SKM-1 treated with dmso at 0.1 percent for 144 hours (cell line): Measurements from ENCODE around the gene CARD10.
A peak's percentile ranks its signal among the peaks of the same experiment; 100 is the strongest.
"Not testable (repeated sequence)": the region's sequence is repeated elsewhere in the genome, so short reads cannot be mapped to it uniquely, and the experiment has no call there.

ENCODE experiments used
- DNase-seq: peaks from one replicate; lab custom pipeline; 2025; ENCODE audit not compliant: unreplicated experiment; lab: John Stamatoyannopoulos, UW

Gene CARD10

DNA sequence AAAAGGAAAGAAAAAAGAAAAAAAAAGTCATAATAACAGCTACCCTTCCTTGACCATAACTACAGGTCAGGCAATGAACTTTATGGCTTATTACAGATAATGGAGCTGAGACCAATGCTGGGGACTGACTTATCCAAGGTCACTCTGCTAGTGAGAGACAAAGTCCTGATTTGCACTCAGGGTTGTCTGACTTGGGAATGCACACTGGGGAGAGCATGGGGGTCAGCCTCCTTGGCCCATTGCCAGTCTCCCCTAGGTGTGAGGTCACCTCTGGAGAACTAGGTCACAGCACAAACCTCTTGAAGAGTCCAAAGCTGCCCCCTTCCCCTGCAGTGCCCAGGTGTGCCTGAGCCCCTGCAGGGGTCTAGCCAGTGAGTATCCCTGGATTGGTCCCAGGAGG, 35.8 kb upstream of the CARD10 start:
- DNase-seq, result no peak

DNA sequence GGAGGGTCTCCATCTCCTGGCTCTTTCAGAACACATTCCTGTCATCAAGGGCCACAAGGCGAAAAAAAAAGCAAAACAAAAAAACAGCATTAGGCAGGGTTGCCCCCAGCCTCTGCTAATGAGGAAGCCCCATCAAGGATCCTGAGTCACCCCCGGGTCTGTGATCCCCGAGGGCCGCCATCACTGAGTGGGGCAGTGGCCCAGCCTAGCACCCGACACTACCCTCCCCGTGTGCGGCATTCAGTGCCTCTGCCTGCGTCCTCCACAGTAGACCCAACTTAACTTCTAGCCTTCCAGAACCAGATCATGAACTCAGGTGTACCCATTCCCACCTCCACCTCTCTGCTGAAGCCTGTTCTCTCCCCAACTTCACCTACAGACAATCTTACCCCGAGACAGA, 34.5 kb upstream of the CARD10 start:
- DNase-seq, result no peak

- DNase-seq, result no peak
These were observed 33.4 kb upstream of the CARD10 start for GRCh38 chr22:37552524-37553163.

DNA sequence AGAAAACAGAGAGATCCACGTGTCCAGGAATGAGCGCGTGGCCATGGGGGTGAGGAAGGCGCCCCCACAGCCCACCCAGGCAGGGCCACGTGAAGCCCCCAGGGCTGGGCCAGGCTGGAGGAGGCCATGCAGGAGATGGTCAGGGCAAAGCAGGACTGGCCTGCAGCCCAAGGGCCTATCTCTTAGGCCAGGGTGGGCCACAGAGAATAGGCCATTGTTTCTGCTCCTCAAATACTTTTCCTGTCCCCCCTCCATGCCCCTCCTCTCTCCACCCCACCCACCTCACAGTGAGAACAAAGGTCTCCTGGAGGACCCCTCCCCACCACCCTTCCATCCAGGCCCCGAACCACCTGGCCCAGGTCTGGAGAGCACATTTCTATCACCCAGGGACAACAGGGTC, 32.8 kb upstream of the CARD10 start:
- no peak for DNase-seq

GRCh38 chr22:37550921-37551320, 31.7 kb upstream of the CARD10 start:
- DNase-seq, result not testable (repeated sequence)

DNA sequence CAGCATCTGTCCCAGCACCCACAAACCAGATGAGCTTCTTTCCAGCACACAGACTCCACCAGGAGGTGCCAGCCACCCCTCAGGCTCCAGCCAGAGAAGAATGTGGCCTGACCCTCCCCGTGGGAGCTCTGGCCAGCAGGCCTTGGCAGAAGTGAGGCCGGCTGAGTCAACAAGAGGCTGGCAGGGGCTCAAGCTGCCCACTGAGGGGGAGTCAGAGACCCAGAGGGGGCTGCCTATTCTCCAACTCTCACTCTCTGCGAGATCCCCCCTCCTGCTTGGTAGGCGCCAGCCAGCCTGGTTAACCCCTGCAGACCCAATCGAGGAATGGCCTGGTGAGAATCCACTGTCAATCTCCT, 30.5 kb upstream of the CARD10 start:
- DNase-seq, result no peak

- no peak for DNase-seq
These were observed 28.1 kb upstream of the CARD10 start for GRCh38 chr22:37547251-37547741.

DNA sequence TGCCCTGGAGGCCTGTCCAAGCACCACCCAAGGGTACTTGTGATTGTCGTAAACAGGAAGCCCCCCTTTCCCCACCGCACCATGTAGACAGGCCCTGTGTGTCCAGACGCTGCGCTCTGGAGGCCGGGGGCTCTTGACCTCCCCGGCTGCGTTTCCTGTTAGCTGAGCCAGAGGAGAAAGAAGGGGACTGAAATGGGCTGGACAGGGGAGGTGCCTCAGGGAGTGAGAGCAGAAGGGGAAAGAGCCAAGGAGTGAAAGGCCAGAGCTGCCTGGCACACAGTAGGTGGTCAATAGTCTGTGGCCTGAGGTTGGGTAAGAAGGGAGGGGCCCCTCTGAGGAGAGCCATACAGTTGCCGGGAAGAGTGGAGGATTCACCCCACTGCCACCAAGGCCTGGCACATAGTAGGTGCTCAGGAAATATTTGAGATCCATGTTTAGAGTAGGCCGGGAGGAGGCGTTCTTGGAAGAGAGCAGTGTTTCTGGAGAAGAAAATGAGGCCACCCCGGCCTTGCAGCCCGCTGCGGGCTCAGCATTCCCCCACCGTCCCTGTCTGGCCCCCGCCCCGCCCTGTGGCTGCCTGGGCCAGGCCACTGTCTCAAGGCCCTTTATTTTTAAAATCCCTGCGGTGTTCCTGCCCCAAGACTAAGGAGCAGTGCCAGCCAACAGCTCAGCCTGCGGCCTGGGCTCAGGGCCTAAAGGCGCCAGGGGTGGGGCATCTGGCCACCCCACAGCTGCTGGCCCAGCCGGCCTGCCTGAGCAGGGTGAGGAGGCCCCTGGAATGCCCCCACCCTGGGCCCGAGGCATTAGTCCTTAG, 27.4 kb upstream of the CARD10 start:
- DNase-seq, result no peak

DNA sequence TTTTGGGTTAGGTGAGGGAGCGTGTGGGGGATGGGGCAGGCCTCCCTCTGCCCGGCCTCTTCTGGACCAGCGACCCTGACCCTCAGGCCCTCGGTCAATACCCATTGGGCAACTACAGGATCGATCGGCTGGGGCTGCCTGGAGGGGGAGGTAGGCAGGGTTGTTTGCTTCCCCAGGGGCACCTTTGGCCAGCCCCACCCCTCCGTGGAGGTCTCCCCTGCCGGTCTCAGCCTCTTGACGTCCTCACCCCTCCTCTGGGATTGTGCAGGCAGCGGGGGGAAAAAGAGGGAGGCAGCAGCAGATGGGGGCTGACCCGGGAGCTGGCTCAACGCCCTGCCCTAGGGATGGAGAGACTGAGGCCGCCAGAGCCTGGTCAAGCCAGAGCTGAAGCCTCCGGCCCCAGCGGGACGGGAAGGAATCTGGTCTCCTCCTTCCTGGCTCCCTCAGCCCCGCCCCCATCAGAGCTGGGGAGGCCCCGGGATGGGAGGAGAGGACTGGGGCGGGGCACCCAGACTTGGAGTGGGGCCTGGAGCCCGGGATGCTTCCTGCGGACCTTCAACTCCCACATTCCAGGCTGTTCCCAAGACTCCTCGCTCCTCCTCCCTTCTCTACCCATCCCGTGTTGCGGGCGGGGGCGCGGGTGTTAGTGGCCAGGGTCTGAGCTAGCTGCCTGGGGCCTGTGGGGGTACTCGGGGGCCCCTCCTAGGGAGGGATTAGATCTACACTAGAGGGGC, 26.7 kb upstream of the CARD10 start:
- no peak for DNase-seq

- peak; percentile 32 for DNase-seq
These were observed 25.9 kb upstream of the CARD10 start for GRCh38 chr22:37544955-37545702.

DNA sequence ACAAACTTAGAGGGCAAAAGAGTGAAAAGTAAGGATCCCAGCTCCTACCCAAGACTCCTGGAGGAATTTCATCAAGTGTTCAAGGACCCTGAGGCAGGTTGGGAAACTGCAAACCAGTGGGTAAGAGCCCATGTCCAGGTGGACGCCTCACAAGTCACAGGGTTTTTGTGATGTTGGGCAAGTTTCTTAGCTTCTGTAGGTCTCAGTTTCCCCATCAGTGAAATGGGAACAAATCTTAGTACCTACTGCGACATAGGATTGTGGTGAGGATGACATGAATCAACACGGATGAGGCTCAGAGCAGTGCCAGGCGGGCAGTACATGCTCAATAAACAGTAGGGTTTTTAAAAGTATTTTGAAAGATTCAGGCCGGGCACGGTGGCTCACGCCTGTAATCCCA, 23.7 kb upstream of the CARD10 start:
- DNase-seq, result no peak

DNA sequence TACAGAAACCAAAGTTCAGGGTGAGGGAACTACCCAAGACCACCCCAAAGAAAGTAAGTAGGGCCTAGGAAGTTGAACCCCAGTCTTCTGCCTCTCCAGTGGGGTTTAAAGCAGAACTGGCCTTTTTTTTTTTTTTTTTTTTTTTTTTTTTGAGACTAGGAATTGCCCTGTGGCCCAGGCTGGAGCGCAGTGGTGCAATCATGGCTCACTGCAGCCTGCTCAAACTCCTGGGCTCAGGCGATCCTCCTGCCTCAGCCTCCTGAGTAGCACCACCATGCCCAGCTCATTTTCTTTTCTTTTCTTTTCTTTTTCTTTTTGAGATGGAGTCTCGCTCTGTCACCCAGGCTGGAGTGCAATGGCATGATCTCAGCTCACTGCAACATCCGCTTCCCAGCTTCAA, 23.2 kb upstream of the CARD10 start:
- DNase-seq, result not testable (repeated sequence)

- not testable (repeated sequence) for DNase-seq
These were observed 20.6 kb upstream of the CARD10 start for GRCh38 chr22:37539790-37540189.

- peak; percentile 93 for DNase-seq
These were observed 19.6 kb upstream of the CARD10 start for GRCh38 chr22:37538590-37539357.

- DNase-seq, result no peak
These were observed 15.9 kb upstream of the CARD10 start for GRCh38 chr22:37535159-37535558.

DNA sequence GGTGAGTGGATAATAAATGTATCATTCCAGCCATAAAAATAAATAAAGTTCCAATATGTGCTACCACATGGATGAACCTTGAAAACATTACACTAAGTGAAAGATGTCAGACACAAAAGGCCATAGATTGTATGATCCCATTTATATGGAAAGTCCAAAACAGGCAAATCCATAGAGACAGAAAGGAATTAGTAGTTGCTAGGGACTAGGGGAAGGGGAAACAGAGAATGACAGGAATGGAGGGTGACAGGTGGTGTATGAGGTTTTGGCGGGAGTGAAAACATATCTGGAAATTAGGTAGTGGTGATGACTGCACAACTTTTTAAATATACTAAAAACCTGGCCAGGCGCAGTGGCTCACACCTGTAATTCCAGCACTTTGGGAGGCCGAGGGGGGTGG, 15.2 kb upstream of the CARD10 start:
- no peak for DNase-seq

GRCh38 chr22:37533995-37534394, 14.8 kb upstream of the CARD10 start:
- DNase-seq, result peak; percentile 24

DNA sequence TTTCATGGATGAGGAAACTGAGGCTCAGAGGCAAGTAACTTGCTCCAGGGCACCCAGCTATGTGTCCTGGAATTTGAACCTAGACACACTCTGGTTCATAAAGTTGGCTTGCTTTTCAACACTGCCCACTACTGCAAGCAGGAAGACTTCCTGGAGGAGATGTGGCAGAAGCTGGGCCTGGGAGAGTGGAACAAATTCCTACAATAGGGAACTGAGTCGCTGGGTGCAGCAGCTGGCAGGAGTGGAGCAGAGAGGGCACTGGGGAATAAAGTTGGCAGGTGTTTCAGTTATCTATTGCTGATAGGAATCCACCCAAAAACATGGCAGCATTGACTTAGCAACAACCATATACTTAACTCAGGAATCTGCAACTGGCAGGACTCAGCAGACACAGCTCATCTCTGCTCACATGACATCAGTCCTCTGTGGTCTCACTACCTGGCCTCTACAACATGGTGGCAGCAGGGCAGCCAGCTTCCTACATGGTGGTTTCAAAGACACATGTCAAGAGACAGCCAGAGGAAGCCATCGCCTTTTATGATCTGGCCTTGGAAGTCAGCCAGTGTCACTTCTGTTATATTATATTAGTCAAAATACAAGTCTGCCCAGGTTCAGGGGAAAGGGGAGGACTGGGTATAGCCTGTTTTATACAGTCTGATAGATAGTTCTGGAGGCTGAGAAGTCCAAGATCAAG, 10.6 kb upstream of the CARD10 start:
- no peak for DNase-seq

DNA sequence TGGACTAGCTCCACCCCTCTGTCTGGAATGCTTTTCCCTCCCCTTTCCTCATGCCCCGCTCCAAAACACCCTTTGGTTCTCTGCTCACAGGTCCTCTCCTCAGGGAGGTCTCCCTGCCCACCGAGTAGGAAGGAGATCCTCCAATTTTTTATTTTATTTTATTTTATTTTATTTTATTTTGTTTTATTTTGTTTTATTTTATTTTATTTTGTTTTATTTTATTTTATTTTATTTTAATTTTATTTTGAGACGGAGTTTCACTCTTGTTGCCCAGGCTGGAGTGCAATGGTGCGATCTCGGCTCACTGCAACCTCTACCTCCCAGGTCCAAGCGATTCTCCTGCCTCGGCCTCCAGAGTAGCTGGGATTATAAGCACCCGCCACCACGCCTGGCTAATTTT, 8.7 kb upstream of the CARD10 start:
- DNase-seq, result not testable (repeated sequence)
